NK-92 (cell line): ENCODE results near the gene OR2AE1.

Experiments used
- DNase-seq: peaks from one replicate; lab custom pipeline; 2025; ENCODE audit not compliant: unreplicated experiment; lab: John Stamatoyannopoulos, UW

Gene OR2AE1

DNA sequence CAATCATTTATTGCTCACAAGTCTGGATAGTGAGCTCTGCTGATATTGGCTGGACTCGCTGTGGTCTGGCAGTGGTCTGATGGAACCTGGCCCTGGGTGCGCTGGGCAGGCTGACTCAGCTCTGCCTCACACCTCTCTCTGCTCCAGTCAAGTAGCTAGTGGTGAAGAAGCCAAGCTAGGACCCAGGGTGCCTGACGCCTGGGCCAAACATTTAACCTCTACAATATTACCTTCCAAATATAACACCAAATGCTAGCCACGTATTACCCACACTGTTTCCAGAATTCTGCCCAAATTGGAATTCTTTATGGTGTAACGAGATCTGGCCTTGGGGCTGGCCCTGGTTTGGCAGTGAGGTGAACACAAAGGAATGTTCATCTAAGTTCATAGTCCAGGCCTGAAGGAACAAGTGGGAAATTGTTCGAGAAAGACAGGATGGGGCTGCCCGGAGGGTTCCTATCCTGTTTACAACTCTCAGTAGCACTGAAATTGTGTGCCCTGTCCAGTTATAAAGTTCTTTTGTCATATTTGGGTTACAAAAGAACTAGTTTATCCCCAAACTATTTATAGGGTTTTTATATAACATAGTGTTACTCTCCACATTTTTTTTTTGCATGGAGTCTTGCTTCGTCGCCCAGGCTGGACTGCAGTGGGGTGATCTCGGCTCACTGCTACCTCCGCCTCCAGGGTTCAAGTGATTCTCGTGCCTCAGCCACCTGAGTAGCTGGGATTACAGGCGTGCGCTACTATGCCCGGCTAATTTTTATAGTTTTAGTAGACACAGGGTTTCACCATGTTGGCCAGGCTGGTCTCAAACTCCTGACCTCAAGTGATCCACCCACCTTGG lies 16.3 kb downstream of the OR2AE1 start:
- DNase-seq = no peak

DNA sequence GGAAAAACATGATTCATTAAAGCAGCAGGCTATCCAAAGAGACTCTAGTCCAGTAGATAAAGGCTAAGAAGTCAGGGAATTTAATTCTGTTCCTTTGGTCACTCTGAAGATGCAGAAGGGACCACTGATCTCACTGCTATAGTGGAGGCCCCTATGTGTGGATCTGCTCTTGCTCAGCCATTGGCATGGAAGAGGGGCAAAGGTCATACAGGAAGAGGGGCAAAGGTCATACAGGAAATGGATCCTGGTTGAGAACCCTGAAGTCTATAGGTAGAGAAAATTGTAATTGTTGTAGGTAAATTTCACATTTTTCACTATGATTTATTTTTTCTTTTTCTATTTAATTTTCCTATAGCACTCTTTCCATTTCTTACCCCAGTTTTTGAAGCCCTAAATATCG lies 21.6 kb downstream of the OR2AE1 start:
- no peak for DNase-seq

DNA sequence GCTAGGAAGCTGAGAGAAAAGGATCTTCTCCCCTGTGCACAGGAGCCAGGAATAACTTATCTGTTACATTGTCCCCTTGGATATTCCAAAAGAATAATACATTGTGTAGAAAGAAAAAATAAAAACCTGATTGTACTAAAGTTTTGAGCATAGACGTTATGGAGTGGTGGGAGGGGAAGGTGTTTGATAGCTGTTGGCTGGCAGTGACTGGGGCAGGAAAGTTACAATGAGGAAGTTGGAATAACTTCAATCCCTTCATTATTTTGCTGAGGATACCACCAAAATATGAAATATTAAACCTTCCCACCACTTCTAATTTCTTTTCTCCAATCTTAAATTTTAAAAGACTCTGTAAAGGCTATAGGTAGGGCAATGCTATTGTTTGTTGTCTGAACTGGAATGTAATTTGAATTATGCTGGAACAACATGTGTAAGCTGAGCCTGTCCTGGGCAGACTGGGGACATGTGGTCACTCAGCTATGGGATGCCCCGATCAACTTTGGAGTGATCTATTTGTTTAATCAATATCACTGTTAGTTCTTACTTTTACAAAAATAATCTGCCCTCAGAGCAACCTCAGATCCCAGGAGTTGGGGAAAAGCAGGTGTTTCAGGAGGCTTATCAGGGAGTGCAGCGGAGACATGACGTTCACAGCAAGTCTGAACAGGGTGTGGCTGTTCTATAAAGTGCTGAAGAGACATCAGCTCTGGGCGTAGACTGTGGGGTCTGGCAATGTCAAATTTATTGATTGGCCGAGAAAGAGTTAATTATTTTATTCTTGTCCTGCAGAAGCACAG lies 28.2 kb downstream of the OR2AE1 start:
- no peak for DNase-seq

DNA sequence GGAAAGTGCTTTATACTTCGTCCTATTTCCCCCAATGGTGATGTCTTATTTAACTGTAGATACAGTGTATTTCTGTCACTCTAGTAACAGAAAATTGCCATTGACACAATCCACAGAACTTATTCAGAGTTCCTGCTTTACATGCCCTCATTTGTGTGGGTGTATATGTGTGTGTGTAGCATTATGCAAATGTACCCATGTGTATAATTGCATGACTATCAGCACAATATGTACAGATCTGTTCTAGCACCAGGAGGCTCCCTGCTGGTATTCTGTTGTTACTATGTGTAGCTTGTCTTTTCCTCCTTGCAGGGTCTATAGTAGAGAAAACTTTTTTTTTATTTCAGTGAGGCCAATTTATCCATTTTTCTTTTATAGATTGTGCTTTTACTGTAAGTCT lies 32.5 kb downstream of the OR2AE1 start:
- DNase-seq = no peak

DNA sequence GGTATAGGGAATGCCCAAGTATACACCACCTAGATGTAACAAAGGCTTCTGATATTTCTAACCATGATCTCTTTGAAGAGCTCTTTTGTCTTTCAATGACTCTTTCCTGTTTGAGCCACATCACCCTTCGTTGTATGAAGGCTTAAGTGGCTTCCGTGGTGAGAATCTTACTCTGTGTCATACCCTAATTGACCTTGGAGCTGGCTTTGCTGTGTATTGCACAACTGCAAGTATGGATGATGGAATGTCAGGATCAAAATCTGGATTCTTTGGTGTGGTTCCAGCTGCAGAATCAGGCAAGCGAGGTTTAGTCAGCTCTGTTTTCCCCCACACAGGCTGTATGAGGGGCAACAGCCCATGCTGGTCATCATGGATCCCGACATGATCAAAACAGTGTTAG lies 33.0 kb downstream of the OR2AE1 start:
- DNase-seq = no peak

DNA sequence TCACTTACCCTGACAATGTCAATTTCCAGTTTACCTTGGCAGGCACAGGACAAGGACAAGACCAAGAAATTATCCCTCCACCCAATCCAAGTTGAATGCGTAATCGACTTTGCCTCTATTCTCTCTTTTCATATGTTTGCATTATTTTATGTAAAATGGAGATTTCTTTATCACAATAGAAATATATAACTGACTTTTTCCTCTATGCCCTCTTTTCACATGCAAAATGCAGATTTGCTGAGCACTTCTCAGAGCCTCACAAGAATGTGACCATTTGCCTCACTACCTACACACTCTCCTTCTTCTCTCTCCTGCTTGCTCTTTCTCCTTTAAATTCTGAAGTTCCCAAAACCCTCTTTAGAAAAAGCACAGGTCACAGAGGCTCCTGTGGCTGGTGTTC lies 33.9 kb downstream of the OR2AE1 start:
- no peak for DNase-seq

DNA sequence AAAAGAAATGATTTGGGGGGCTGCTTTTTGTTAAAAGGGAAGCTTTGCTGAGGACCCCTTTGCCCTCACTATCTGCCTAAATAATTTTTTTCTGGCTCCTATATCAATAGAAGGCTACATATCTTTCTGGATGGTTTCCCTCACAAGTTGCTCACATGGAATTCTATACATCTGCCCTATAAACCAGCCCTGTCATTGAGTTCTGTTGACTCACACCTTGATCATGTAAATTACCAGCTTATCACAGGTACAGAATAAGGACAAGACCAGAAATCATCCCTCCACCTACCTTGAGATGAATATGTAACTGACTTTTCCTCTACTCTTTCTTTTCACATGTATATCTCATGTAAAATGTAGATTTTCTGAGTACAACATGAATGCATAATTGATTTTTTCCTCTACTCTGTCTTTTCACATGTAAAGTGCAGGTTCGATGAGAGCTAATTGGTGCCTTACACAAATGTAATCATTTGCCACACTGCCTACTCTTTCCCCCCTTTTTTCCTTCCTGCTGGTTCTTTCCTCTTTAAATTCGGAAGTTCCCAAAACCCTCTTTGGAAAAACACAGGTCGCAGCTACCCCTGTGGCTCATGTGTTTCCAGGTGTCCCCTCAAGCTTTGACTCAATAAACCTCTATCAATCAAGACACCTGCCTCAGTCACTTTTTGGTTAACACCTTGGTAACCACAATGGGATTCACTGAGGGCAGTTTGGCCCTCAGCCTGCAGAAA lies 36.5 kb downstream of the OR2AE1 start:
- DNase-seq = no peak

DNA sequence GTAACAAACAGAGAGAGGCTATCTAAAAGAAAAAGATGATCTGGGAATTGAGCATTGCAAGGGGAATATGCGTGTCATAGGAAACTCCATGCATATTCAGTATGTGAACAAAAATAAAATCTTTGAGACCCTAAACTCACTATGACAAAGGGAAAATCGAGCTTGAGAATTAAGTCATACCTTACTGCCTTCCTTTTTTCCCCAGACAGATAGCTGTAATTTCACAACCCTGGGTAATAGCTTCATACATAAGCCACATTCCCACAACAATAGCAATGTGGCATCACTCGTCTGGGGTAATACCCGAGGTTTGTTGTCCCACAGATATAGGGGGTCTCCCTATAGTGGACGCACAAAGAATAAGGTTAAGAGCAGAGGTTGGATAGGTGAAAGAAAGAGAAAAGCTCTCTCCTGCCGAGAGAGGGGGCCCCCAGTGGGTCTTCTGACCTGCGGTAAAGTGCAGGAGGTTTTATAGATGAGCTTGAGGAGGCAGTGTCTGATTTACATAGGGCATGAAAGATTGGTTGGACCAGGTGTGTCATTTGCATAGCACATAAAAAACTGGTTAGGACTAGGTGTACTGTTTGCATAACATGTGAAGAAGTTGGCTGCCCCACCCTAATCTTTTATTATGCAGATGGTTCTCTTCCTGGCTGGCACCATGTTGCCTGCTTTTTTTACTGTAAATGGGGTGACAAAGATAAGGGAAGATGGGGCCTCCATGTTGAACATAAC lies 37.4 kb downstream of the OR2AE1 start:
- no peak for DNase-seq

DNA sequence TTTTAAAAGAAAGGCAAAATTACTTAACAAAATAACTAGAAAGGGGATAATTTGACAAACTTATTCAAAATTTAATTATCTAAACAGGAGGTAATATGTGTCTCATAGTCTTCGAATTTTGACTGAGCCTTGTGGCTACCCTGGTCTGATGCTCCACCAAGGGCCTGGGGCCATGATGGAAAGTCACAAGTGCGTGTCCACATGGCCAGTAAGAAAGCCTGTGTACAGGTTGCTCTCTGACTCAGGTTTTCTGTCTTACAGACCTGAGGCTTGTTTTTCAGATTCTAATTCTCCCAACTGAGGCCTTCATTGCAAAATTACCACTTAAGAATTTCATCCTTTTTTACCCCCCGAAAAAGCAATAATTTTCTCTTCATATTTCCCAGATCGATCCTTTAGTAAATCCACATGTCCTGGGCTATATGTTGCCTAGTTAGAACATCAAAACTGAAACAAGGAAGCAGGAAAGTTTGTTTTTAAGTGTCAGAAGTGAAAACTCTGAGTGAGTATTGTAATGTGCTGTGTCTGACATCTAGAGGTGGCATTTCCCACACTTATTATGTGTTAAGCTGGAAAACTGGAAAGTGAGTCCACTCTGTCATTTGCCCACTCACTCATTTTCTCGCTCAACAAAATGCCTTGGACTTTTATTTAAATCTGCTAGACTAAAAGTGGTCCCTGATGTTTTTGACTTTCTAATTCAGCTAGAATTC lies 39.0 kb downstream of the OR2AE1 start:
- DNase-seq = no peak

DNA sequence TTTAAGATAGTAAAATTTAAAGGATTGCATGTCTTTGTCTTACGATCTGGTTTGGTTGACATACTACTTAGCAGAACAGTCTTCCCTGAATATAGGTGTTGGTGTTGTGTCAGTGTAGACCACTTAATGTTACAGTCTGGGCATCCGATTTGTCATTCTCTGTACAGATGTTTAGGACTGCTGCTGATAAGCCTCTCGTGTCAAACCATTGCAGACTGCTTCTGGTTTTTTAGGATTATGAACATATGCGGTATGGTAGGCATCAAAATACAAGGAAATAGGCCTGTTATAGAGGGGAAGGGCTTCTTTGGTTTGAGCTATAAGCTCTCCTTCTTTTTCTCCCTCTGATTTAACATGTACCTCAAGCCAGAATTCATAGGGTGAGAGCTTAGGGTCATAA lies 41.6 kb downstream of the OR2AE1 start:
- DNase-seq = no peak

DNA sequence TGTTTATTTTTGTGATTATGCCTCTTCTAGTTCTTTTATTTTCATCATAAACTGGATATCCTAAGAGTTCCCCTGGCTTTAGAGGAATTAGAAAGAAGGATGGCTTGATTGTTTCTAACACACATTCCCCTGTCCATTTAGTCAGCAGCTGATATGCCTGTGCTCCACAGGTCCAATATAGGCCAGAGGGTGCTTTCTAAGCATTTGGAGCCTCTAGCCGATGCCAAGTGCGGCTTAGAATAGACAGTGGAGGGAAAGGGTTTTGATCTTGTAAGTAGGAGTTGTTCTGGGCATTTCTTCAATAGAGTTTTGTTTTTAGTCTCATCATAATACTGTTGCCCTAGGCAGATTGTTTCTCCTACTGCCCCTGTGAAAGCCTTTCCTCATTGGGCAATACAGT lies 42.5 kb downstream of the OR2AE1 start:
- no peak for DNase-seq

DNA sequence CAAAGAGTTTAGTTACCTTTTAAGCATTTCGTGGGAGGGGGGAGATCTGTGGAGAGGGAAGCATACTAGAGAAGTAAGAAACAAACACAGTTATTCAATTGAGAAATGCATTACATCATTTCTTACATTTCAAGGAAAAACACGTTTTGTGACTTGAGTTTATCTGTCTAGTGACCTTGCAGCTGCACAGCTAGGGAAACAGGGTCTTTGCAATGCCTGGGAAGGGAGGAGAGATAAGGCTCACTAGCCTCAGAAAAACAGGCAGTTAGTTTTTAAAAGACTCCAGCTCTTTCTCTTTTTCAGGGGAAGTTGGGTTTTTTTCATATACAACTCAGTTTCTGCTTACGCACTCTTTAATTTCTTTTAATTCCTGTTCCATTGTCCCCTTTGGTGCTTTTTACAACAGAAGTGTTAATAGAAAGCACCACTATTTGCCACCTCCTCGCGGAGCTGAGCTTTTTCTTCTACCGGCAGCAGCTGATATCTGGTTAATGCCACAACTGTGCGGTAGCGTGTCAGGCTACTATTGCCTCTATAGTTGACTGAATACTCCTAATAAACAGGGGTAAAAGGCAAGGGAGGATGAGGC lies 43.5 kb downstream of the OR2AE1 start:
- no peak for DNase-seq

DNA sequence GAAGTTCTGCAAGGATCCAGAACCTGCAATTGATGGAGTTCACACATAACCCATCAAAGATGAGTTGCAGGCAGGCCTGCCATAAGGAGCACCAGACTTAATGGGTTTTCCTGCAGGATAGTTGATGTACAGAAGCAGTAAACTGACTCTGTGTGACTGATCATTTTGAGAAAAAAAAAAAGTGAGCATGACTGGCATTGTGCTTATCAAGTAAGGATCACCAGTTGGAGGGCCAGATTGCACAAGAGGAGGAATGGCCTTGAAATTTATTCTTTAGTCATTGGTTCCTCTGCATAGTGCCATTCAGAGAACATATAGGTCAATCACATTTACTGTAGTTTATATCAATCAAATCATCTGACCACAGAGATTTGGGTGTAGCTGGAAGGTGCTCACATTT lies 45.2 kb downstream of the OR2AE1 start:
- no peak for DNase-seq

DNA sequence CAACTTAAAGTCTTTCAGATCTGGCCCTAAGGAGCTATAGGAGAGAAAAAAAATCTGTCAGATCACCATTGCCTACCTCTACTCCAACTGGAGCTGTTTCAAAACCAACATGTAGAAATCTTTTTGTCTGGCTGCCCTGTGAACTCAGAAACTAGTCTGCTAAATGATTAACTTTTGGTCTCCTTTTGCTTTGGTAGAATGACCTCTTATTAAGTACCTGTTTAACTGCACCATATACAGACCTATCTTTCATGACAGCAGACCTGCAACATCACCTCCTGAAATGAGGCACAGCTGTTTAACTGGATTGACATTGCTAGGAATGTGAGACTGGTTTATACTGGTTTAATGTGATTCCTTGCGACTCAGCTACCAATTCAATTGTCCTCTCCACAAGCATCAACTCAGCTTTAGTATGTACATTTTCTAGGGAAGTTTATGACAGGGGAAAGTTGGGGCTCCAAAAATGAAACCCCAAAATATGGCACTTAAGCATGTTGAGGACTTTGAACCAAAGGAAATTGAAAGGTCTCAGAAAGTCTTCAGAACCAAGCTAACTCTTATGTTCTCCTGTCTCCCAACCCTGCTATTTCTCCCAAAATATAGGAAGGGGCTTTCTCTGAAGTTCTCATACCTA lies 47.2 kb downstream of the OR2AE1 start:
- no peak for DNase-seq

DNA sequence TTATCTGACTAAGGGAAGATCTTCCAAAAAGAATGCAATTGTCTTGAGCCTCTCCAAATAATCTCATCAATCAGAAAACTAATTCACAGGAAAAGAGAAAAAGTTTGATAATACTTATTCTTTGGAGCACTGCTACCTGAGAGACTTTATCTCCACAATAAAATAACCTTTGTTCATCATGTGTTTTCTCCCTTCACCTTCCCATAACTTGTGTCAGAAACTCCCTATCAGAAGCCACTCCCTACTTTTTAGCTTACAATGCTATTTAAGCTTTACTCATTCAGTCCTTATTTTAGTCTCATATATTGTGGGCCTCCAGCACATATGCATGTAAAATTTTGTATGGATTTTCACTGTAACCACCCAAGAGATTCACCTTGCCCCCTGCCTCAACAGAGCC lies 48.0 kb downstream of the OR2AE1 start:
- no peak for DNase-seq

DNA sequence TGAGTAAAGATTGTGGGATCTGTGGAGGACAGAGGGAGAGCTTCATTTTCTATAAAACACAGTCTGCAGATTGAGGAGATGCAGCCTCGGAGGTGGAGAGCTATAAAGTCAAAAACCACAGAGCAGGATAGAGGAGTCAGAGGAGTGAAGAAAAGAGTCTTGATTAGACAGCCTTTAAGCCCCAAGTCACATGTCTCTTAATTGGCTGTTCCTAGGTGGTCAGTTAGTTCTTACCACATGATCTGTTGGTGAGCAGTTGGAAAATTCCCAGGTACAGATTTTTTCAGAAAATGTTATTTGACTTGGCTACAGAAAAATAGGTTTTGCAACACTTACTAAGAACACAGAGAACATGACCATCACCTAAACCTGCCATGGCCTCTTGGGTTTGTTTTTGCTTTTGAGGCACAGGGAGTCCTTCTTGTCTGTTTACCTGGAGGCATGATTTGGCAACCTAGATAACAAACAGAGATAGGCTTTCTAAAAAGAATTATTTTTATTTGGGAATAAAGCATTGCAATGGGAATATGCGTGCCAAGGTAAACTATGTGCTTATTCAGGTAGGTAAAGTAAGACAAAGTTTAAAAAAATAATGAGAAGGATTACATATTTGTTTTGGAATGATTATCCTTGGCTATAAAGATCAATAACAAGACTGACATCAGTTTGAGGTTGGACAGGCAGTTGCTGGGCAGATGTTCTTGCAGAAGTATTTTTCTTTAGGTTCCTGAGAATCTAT lies 49.6 kb downstream of the OR2AE1 start:
- no peak for DNase-seq
